Measurements from ENCODE around the gene ADORA1.

The ADORA1 gene

DNA sequence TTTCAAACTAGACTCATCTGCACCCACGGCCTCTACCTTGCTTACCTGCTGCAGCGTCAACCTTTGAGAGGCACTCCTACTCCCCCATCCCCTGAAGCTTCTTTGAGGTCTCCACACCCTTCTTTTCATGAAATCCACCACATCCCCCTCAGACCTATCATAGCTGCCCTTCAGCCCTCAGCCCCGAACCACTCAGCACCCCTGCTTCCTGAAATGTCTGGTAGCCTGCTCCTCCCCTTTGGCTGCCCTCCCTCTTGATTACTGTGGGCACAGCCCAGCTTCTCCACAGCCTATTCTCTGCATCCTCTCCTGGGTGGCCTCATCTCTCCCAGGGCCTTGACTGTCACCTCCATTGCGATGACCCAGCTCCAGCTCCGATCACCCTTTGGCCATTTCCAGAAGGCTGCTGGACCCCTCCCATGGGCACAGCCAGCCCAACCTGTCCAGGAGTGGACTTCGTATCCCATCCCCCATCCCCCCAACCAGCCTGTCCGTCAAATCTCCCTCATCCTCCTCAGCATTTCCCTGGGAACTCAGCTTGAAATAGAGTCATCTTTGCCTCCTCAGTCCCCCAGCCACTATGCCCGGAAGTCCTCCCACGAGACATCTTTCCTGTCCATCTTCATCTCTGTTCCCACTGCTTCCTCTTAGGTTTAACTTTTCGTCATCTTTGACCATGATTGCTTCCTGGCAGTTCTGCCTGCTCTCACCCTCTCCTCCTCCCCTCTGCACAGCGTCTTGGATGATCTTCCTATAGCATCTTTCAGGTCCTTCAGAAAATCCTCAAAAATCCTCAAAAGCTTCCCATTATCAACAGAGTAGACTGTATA is 6.1 kb upstream of the ADORA1 start:
- no peak for DNase-seq (ENCODE audit: extremely low read depth in 1 of 2, low read depth in 1 of 2)

DNA sequence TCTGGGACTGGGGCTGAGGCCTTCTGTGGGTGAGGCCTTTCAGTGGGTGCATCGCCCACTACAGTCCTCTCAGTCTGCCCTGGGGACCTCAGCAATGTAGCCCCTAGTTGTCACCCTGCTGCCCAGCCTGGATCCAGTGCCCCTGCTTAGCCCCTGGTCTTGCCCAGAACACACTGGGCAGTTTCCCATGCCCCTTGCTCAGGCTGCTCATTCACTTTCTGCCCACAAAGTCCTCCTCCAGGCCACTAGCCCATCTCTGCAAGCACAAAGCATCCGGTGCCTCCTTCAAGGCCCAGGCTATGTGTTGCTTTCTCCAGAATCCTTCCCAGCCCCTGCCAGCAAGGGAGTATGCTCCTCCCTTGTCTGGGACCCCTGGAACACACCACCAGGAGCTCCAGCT is 5.4 kb upstream of the ADORA1 start:
- DNase-seq (ENCODE audit: extremely low read depth in 1 of 2, low read depth in 1 of 2): no peak

DNA sequence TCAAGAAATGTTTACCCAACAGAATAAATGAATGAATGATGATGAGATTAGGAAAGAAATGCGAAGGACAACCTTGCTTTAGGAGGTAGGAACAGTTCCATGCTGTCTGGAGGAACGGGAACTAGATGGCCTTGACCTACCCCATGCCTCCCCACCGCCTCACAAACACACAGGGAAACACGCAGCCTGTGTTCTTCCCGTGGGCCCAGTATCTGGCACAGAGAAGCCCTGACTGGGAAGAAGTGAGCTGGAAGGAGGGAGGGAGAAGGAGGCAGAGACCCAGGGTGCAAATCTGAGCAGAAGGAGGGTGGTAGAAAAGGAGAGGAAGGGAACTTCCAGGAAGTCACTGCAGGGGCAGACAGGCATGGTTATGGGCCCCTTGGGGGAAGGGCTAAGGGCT is 3.5 kb upstream of the ADORA1 start:
- no peak for DNase-seq (ENCODE audit: extremely low read depth in 1 of 2, low read depth in 1 of 2)

DNA sequence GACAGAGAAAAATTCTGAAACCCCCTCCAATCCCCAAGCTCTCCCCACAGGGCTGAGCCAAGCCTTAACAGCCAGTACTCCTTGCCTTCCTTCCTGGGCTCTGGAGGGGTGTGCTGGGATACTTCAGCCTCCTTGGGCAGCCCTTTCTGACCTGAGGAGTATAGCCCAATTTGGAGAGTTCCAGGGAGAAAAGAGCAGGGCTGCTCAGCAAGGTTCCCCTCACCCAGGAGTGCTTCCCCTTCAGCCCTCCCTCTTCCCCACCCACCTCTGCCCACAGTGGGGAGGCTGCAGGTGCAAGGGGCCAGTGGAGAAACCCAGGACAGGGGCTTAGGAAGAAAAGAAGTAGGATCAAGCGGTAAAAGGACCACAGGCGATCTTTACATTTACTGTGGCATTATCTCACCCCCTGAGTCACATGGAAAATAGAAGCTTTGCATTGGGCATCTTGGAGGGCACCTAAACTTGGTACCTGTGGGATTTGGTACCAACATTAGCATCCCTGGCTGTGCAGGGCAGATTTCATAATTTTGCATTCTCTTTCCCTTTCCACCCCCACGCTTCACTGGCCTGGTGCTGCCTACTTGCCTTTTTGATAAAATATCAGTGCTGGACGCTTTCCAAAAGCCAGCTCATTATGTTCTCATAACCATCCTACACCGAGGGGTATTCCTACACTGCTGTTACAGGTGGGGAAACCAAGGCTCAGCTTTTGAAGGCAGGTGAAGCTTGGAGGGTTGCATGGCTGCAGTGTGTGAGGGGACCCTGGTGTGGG is 2.8 kb upstream of the ADORA1 start:
- no peak for DNase-seq (ENCODE audit: extremely low read depth in 1 of 2, low read depth in 1 of 2)

DNA sequence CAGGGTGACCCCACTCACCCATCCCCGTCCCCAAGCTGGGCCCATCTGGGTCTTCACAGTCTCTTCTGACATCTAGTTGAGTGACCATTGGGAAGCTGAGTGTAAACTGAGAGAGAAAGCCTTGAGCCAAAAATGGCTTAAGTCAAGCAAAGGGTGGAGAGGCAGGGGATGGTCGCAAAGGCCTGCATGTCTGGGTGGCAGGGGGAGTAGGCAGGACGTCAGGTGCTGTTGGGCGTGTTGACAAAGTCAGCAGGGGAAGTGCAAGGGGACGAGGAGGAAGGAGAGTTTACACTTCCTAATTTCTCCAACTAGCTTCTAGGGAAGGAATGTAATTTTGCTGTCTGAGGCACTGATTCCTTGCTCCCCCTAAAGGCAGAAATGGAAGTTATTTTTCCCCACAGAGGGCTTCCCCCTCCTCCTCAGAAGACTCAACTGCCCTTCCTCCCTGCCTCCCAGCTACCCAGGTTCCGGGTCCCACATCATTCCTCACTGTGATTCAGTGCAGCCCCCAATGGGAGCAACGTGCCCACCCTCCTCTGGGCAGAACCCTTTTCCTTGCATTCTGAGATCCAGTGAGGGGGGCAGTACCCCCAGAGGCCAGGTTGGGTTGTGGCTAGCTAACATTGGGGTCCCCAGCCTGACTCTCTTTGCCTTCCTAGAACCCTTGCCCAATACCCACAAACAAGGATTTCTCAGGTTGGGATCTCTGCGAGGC is 1.2 kb upstream of the ADORA1 start:
- no peak for DNase-seq (ENCODE audit: extremely low read depth in 1 of 2, low read depth in 1 of 2)

DNA sequence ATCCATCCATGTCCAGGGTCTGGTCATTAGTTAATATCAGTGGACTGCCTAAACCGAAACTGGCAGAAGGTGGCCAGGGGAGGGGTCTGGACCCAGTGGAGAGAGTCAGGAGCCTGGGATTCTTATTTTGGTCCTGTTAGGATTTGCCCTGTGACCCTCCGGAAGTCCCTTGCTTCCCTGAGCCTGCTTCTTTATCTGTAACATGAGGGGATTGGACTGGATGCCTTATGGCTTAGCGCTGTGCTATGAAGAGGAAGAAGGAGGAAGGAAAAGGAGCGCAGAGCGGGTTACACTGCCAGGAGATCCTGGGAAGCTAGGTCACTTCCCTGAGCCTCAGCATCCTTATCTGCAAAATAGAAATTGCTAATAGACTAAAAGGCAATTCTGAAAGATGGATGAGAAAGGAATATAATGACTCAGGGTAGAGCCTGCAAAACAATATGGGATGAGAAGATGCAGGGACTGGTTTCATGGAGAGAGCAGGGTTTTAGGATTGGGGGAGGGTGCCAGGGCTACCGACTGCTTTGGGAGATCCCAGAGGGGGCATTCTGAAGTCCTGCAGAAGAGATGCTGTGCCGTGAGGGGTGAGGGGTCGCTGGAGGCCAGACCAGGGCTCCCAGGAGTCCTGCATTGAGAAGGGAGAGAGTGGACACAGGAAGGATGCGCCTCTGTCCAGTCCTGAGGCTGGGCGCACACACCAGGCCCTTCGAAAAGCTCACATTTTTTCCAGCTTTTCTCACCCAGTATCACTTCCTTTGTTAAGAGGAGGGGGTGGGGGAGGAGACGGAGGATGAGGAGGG is 460 bp upstream of the ADORA1 start:
- DNase-seq (ENCODE audit: extremely low read depth in 1 of 2, low read depth in 1 of 2): no peak

DNA sequence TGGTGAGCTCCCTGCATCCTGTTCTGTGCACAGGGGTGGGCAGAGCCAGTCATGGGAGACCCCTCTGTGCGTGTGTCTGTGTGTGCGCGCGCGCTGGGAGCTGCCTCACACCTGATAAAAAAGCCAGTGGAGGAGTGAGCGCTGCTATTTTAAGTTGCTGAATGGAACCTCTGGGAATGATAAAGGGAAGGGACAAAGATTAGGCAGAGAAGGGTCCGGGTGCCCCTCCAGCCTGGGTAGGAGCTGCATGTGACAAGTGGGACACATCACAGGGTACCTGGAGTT is 847 bp downstream of the ADORA1 start:
- no peak for DNase-seq (ENCODE audit: extremely low read depth in 1 of 2, low read depth in 1 of 2)

DNA sequence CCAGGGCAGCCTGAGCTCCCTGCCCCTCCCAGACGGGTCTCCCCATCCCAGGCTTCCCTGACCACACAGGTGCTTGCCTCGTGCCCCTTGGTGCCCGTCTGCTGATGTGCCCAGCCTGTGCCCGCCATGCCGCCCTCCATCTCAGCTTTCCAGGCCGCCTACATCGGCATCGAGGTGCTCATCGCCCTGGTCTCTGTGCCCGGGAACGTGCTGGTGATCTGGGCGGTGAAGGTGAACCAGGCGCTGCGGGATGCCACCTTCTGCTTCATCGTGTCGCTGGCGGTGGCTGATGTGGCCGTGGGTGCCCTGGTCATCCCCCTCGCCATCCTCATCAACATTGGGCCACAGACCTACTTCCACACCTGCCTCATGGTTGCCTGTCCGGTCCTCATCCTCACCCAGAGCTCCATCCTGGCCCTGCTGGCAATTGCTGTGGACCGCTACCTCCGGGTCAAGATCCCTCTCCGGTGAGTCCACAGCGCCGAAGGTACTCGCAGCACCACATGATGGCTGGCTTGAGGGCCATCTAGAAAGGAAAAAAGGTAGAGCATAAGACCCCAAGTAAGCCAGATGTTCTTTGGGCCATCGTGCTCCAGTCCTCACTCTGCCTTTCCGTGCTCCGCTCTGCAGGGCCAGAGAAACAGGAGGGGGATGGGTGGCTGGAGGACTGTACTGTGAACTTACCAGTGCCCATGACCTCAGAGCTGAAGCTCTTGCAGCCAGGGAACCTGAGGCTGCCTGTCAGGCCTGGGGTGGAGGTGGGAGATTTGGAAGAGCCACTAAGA is 1.4 kb downstream of the ADORA1 start:
- DNase-seq (ENCODE audit: extremely low read depth in 1 of 2, low read depth in 1 of 2): no peak

DNA sequence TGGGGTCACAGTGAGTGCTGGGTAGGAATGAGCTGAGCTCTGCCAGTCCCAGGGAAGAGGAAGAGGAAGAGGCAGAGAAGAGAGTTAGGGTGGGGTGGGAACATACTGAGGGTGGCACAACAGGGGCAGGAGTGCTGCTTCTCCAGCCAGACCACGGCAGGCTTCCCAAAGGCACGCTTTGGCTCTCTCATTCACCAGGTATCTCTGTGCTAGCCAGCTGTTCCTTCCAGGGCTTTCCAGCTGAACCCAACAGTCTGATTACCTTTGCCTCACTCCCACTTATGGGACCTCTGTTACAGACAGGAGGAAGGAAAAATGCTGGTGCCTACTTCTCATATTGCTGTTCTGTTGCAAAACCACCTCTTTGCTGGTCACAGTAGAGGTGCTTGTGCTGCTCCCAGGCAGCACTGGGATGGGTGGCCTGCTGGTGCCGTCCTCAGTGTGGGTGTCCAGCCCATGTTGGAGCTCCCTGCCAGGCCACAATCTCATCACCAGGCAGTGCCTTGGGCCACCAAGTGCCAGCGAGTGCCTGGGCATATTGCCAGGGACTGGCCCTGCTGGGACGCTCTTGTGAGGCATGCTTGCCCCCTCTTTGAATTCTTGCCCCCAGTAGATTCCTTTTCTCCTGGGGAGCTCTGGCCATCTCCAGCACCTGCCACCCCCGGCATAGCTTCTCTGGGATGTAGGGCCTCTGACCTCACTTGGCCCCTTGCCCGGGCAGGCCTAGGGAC is 2.1 kb downstream of the ADORA1 start:
- no peak for DNase-seq (ENCODE audit: extremely low read depth in 1 of 2, low read depth in 1 of 2)

DNA sequence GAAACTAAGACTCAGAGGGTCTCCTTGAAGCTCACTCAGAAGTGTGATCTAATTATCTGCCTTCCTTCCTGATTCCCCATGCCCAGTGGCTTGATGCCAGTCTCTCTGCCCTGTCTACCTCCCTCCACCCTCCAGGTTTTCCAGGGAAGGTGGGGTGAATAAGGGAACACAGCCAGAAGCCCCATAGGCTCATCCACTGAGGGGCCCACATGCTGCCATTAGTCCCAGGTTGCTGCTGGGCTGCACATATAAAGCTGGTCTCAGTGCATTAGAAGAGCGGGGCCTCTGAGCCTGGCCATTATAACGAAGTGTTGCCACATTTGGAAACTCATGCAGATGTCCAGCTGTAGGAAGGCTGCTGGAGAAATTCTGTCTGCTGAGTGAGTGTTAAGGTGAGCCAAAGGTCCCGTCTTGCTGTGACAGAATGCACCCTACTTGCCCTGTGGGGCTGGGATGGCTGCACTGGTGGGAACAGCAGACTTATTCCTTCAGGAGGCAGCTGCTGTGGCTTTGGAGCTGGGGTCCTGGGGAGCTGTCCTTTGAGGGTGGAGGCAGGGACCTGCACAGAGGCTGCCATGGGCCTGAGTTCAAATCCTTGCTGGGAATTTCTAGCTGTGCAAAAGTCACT is 2.9 kb downstream of the ADORA1 start:
- no peak for DNase-seq (ENCODE audit: extremely low read depth in 1 of 2, low read depth in 1 of 2)

DNA sequence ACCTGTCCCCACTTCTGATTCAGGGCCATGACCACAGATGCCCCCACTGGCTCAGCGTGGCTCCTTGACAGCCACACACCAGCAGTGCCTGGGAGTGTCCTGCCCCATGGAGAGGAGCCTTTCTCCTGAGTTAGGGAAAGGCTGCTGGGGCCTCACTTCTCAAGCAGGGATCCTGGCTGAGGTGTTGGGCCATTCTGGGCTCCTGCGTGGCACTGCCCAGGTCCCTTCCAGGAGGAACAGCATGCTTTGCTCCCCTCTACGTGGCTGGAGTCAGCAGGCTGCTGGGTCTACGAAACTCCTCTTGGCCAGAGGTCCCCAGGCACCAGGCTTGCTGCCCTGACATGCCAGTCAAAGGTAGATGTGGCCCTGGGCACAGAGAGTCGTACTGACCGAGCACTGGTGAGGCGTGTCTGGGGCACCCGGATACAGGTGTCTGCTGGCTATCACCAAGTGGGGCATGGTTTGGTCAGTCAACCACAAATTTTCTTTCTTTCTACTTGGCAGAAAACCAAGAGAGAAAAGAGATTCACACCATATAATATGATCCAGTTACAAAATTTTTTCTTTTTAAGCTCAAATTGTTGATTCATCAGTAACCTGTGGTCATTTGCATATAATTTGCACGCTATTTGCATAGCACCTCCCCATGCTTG is 4.1 kb downstream of the ADORA1 start:
- no peak for DNase-seq (ENCODE audit: extremely low read depth in 1 of 2, low read depth in 1 of 2)

DNA sequence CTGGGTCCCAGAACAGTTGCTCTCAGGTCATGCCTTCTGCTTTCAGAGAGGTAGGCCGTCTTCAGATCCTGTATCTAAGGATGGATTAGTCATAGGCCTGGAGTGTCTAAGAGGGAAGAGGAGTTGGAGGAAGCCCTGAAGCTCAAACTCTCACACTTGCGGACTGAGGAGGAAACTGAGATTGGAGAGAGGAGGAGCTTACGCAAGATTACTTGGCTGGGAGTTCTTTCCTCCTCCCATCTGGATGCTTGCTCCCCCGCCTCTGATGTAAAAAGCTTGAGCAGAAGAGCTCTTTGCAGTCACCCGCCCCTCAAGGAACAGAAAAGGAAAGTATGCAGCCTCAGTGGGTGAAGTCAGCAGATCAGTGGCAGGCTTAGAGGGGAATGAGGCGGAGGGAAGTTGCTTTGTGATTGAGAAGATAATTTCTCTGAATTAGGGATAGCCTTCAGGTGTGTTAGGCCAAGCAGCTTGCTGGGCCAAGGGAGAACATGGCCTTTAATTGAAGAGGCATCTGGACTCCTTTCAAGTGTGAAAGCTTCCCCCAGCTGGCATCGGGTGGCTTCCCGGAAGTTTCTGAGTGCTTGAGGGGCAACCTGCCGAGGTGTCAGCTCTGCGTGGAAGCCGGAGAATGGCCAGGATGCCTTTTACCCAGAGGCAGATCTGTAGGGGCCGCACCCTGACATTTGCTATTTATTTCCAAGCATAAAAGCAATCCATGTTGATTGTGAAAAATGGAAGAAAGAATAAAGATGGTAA is 6.6 kb downstream of the ADORA1 start:
- no peak for DNase-seq (ENCODE audit: extremely low read depth in 1 of 2, low read depth in 1 of 2)

DNA sequence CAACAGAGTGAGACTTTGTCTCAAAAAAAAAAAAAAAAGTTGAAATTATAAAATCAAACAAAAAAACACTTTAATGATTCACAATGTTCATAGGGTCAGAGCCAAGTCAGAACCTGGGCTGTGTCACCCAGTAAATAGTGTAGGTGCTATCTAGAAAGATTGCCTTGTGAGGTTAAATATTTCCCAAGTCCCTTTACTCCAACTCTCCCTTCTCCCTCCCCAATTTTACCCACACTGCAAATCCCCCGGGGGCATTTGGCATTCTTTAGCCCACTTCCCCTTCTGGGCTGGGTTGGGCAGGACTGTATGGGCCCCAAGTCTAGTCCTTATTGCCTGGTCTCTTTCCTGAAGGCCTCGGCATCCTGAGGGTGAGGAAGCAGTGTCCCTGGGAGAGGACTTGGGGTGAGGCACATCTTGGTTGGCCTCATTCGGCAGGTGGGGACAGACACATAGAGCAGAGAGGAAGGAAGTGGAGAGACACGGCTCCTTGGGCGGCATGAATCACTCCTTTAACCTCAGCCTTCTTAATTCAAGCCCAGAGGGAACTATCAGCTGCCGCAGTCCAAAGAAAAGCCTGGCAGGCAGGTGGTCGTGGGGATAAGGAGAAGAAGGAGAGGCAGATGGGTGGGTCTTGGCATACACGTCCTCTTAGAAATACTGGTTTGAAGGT is 8.2 kb downstream of the ADORA1 start:
- DNase-seq (ENCODE audit: extremely low read depth in 1 of 2, low read depth in 1 of 2): no peak

DNA sequence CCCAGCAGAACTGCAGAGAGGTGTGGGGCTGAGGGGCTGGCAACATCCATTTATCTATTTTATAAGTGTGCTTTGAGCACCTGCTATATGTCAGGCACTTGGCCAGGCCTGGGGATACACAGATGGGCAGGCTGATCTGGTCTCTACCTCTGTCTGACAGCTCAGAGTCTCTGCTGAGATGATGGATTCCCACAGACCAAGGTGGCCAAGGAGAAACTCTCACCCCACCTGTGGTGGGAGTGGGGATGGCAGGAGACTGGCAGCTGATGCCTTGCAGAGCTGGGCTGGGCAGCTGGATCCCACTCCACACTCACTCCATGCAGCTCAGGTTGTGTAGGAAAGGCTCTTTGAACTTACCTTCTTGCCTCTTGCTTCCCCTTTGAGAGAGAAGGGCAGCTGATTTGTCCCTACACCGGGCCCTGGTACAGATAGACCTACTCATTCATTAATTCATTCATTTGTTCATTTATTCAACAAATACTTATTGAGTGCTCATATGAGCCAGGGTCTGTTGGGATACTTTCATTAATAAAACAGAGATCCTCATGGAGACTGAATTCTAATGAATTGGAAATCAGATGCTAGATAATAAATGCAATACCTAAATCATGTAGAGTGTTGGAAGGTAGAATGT is 9.0 kb downstream of the ADORA1 start:
- no peak for DNase-seq (ENCODE audit: extremely low read depth in 1 of 2, low read depth in 1 of 2)

DNA sequence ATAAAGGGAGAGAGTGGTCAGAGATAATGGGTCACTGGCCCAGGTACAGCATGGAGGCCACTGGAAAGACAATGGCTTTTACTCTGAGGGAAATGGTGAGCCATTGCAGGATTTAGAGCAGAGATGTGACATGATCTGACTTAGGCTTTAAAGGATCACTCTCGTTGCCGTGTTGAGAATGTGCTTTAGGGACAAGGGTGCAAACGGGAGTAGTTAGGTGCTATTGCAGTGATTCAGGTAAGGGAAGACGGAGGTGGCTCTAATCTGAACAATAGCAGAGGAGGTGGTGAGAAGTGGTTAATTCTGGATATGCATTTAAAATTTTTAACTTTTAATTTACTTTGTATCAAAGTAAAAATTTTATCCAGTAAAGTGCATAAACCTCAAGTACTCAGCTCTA is 9.8 kb downstream of the ADORA1 start:
- no peak for DNase-seq (ENCODE audit: extremely low read depth in 1 of 2, low read depth in 1 of 2)

DNA sequence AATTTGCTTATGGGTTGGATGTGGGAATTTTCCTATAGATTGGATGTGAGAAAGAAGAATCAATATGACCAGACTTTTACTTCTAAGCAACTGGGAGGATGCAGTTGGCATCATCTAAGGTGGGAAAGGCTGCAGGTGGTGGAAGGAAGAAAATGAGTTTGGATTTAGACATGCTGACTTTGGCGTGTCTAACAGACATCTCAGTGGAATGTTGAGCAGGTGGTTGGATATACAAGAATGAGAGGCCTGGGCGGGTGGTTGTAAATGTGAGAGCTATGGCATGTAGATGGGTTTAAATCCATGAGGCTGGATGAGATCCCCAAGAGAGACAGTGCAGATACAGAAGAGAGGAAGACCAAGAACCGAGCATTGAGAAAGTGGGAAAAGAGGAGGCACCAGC is 10.5 kb downstream of the ADORA1 start:
- DNase-seq (ENCODE audit: extremely low read depth in 1 of 2, low read depth in 1 of 2): no peak

DNA sequence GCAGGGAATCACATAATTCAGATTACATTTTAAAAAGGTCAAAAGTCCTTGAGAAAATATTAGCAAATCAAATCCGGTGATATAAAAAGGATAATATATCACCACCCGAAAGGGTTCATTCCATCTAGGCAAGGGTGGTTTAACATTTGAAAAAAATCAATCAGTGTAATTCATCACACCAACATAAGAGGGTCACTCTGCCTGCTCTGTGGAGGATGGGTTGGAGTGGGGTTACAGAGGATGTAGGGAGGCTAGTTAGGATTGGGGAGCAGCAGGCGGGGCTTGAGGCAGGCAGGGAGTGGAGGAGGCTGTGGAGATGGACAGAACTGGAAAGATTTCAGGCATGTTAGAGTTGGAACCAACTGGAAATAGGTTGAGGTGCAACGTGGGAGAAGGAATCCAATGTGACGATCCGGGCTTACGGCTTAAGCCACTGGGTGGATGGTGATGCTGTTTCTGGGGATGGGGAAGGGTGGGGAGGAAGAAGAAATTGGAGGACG is 12.5 kb downstream of the ADORA1 start:
- no peak for DNase-seq (ENCODE audit: extremely low read depth in 1 of 2, low read depth in 1 of 2)

Measured in activated CD8-positive, alpha-beta memory T cell treated with anti-CD3 and anti-CD28 coated beads for 1 hour (primary cell).